ENCODE data around the gene NHSL1. TPM values are rescaled to one million over a fixed set of nuclear protein-coding genes. Genes with fewer than 3 reads are reported as not detected.

Gene NHSL1
- total RNA-seq, 1 donor from 2014 or later = 17.3 TPM

DNA sequence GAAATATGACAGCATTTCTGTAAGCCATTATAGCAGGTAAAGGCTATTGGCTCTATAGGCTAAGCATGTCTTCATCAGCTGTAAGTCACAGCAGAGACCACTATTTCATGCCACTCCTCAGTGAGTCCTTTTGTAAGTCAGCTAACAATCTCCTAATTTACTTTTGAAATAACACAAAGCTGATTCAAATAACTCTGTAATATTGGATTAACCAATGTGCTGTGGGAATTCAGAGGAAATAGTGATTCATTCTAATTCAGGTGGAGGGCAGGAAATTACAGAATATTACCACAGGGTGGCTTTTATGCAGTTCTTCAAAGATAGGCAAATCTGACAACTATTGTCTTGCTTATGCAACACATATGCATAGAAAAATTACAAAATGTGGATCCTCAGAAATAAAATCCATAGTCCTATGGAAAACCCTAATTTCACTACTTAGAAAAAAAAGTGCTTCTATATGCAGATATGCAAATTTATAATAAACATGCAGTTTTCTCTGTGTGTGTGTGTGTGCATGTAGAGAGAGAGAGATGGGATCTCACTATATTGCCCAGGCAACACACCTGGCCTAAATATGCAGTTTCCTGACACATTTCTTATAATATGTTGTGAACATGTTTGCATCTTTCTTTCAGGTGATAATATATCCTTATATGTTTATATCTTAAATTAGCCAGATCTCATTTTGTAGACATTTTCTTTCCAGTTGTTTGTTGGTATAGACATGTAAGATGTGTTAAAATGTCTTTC, 126.4 kb downstream of the NHSL1 start:
- DNase-seq = no peak

Small RNA genes within 50 kb of the gene (small RNA-seq; reads per million reads assigned to genes)
- gene AL031003.1 (ENCODE audit: low replicate concordance) = not detected
- not detected for gene AL391669.1 (ENCODE audit: low replicate concordance)
- 0.58 reads per million, percentile 77 among the genes with 10 or more reads in this experiment for gene MIR3145 (ENCODE audit: low replicate concordance)

Other genes with a start within 250 kb of the NHSL1 start
- gene SMIM28, start 121.6 kb downstream of the NHSL1 start, total RNA-seq = not detected
- 14.2 TPM for gene HEBP2, start 95.3 kb downstream of the NHSL1 start, total RNA-seq

Data from tongue (tissue), 3 donors.